Parathyroid adenoma (tissue), 2 donors: ENCODE data around the gene MPP4.

Experiments
- H2AFZ ChIP-seq: fragments of 300-600 bp; sonication (generic); one replicate; pipeline ENCODE4 v1.7.0; 2017; ENCODE audit warnings: antibody characterized with exemption, mild to moderate bottlenecking
- H3K27ac ChIP-seq: fragments of 300-600 bp; sonication (generic); one replicate; pipeline ENCODE4 v1.7.0; 2017
- H3K27me3 ChIP-seq: fragments of 300-600 bp; sonication (generic); one replicate; pipeline ENCODE4 v1.7.0; 2017; ENCODE audit warnings: low read length; ENCODE audit not compliant: control insufficient read depth, insufficient read depth
- H3K36me3 ChIP-seq: fragments of 300-600 bp; sonication (generic); one replicate; pipeline ENCODE4 v1.7.0; 2017; ENCODE audit warnings: low read length; ENCODE audit not compliant: control insufficient read depth, insufficient read depth
- H3K4me1 ChIP-seq: fragments of 300-600 bp; sonication (generic); one replicate; pipeline ENCODE4 v1.7.0; 2017; ENCODE audit warnings: control low read depth
- H3K4me2 ChIP-seq: fragments of 300-600 bp; sonication (generic); one replicate; pipeline ENCODE4 v1.7.0; 2017; ENCODE audit warnings: low read length
- H3K4me3 ChIP-seq: fragments of 300-600 bp; sonication (generic); one replicate; pipeline ENCODE4 v1.7.0; 2017; ENCODE audit warnings: low read depth, low read length
- H3K79me2 ChIP-seq: fragments of 300-600 bp; sonication (generic); one replicate; pipeline ENCODE4 v1.7.0; 2017; ENCODE audit warnings: control low read depth
- H3K9ac ChIP-seq: fragments of 300-600 bp; sonication (generic); one replicate; pipeline ENCODE4 v1.7.0; 2017; ENCODE audit warnings: mild to moderate bottlenecking
- H3K9me3 ChIP-seq: fragments of 300-600 bp; sonication (generic); one replicate; pipeline ENCODE4 v1.7.0; 2017; ENCODE audit warnings: low read length; ENCODE audit not compliant: control insufficient read depth
- TF ChIP-seq, protein P1 (sequence below): fragments of 300-600 bp; sonication (generic); IDR thresholded peaks from one replicate; pipeline ENCODE4 v1.7.0; 2017; ENCODE audit warnings: antibody characterized with exemption, mild to moderate bottlenecking
- donor health status: primary hyperparathyroidism.

The MPP4 gene

DNA sequence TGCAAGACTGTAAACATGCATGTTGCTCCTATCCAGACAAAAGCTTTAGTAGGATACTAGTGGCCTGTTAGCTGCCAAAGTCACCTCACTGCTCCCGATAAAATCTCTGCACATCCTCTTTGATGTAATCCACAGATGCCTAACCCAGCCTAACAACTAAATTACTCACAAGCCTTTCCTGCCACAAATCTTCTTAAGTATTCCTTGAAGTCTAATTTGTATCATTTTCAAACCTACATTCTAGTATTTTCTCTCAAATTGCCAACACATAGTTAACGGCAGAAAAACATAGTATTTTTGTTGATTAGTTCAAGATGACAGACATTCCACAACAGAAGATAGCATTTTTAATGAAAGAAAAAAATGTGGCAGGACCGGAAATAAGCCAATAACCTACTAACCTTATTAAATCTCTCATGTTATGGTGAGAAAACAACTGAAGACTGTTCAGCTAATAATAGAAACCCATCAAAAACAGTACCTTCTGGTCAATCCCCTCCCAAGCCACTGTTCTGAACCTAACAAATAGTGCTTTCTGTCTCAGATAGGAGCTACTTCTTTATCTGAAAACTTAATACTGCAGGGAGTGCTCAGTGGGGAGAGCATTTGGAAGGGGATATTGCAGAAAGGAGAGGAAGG lies at the start of gene MPP4:
Gene MPP4 (minus strand): TSS at position 57 of the 639 bp plus-strand sequence. CDS start 4,690 bp downstream, outside the sequence.
- no peak within 1 kb of the TSS for H3K4me2 ChIP-seq
- no peaks in the 10 kb centered on the region for H3K36me3 ChIP-seq
- H3K27me3 ChIP-seq = no peaks in the 10 kb centered on the region
- no peak within 1 kb of the TSS for H2AFZ ChIP-seq
- TF ChIP-seq, protein P1, sequence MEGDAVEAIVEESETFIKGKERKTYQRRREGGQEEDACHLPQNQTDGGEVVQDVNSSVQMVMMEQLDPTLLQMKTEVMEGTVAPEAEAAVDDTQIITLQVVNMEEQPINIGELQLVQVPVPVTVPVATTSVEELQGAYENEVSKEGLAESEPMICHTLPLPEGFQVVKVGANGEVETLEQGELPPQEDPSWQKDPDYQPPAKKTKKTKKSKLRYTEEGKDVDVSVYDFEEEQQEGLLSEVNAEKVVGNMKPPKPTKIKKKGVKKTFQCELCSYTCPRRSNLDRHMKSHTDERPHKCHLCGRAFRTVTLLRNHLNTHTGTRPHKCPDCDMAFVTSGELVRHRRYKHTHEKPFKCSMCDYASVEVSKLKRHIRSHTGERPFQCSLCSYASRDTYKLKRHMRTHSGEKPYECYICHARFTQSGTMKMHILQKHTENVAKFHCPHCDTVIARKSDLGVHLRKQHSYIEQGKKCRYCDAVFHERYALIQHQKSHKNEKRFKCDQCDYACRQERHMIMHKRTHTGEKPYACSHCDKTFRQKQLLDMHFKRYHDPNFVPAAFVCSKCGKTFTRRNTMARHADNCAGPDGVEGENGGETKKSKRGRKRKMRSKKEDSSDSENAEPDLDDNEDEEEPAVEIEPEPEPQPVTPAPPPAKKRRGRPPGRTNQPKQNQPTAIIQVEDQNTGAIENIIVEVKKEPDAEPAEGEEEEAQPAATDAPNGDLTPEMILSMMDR = no peak
- H3K4me1 ChIP-seq = peaks cover 6% of the 10 kb centered on the region
- no peaks in the 10 kb centered on the region for H3K9me3 ChIP-seq
- H3K4me3 ChIP-seq = no peak within 1 kb of the TSS
- no peak within 1 kb of the TSS for H3K9ac ChIP-seq
- H3K27ac ChIP-seq = no peak within 1 kb of the TSS
- no peaks in the 10 kb centered on the region for H3K79me2 ChIP-seq

DNA sequence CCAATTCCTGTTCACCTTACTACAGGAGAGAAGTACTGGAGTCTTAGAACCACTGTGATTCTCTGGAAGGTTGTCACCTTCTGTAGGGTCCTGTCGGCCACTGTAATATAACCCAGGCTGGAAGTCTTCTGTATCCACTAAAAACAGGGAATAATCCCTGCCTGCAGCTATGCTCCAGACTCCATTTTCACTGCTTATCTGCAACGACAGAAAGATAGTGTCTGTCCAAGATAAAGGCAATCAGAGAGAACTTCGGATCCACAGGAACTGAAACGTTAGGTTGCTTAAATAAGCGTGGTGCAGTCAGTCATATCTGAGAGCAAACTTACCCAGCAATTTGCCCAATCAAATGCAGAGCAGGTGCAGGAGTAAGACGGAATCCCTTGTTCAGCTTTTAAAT lies 48.1 kb upstream of the MPP4 start:
- Histone ChIP-seq H3K79me2 (no peaks in the 10 kb centered on the region), H2AFZ (no peak overlapping the region), H3K9ac (no peak overlapping the region), H3K27me3 (no peaks in the 10 kb centered on the region), H3K4me3 (no peak overlapping the region), H3K36me3 (no peaks in the 10 kb centered on the region), H3K4me1 (no peaks in the 10 kb centered on the region), H3K9me3 (no peaks in the 10 kb centered on the region), H3K4me2 (no peak overlapping the region), H3K27ac (no peak overlapping the region)
- TF ChIP-seq, protein P1 = no peak

DNA sequence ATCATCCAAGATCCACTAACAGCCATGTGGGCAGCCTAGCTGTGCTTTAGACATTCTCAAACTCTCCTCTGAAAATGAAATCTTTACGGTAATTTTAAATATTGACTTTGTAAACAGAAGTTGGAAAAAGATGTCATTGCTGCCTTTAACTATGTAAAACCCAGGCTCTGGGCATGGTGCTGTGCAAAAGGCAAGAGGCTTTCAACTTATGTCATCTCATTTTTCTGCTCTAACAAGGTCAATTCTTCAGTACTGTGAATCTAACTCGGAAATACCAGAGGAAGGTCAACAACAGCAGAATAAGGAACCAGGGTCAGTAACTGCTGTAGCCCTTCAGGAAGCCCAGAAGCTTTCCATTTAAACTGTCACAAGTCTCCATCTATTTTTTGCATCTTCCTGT lies 37.0 kb upstream of the MPP4 start:
- TF ChIP-seq, protein P1 = no peak
- H3K4me3 ChIP-seq = no peak overlapping the region
- H3K27ac ChIP-seq = no peak overlapping the region
- no peak overlapping the region for H3K4me2 ChIP-seq
- no peaks in the 10 kb centered on the region for H3K27me3 ChIP-seq
- no peaks in the 10 kb centered on the region for H3K36me3 ChIP-seq
- H3K9me3 ChIP-seq = no peaks in the 10 kb centered on the region
- no peaks in the 10 kb centered on the region for H3K4me1 ChIP-seq
- H2AFZ ChIP-seq = no peak overlapping the region
- H3K9ac ChIP-seq = no peak overlapping the region
- H3K79me2 ChIP-seq = no peaks in the 10 kb centered on the region

DNA sequence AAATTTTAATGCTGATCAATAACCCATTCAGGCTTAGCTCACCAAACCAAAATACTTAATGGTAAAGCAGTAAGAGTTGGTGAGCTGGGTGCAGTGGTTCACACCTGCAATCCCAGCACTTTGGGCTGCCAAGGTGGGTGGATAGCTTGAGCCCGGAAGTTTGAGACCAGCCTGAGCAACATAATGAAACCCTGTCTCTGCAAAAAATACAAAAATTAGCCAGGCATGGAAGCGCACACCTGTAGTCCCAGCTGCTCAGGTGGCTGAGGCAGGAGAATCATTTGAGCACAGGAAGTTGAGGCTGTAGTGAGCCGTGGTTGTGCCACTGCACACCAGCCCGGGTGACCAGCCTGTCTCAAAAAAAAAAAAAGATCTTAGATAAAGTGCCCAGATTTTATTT lies 35.7 kb upstream of the MPP4 start:
- no peak overlapping the region for H3K27ac ChIP-seq
- H3K9me3 ChIP-seq = no peaks in the 10 kb centered on the region
- H3K4me3 ChIP-seq = no peak overlapping the region
- H3K36me3 ChIP-seq = no peaks in the 10 kb centered on the region
- H3K9ac ChIP-seq = no peak overlapping the region
- H2AFZ ChIP-seq = no peak overlapping the region
- H3K27me3 ChIP-seq = no peaks in the 10 kb centered on the region
- no peak overlapping the region for H3K4me2 ChIP-seq
- TF ChIP-seq, protein P1 = no peak
- no peaks in the 10 kb centered on the region for H3K79me2 ChIP-seq
- no peaks in the 10 kb centered on the region for H3K4me1 ChIP-seq

DNA sequence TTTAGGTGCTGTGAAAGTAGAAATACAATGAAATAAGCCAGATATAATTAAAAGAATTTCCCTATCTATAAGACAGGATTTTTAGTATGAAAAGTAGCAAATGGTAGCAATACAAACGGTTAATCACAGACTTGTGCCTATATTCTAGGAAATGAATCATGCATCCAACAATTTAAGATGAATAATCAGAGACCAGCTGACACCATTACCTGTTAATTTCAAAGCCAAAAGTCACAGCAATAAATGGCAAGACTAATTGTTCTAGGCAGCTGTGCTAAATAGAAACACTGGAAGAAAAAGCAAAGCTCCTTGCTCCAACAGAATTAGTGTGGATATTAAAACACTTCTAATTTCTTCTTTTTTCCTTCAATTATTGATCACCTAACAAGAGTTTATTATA lies 35.1 kb upstream of the MPP4 start:
- H3K4me1 ChIP-seq = no peaks in the 10 kb centered on the region
- no peaks in the 10 kb centered on the region for H3K36me3 ChIP-seq
- H3K4me2 ChIP-seq = no peak overlapping the region
- H3K9me3 ChIP-seq = no peaks in the 10 kb centered on the region
- H3K79me2 ChIP-seq = no peaks in the 10 kb centered on the region
- H3K27me3 ChIP-seq = no peaks in the 10 kb centered on the region
- no peak overlapping the region for H3K4me3 ChIP-seq
- TF ChIP-seq, protein P1 = no peak
- no peak overlapping the region for H3K27ac ChIP-seq
- H2AFZ ChIP-seq = no peak overlapping the region
- no peak overlapping the region for H3K9ac ChIP-seq
